Femur (tissue), 1 donor: Measurements from ENCODE around the gene ADA.

Experiments
- DNase-seq: peaks from one replicate; pipeline ENCODE4 v3.0.0-alpha.2; 2017

ADA gene

GRCh38 chr20:44621939-44622338, 29.6 kb downstream of the ADA start:
- DNase-seq, result no peak

GRCh38 chr20:44621325-44621724, 30.2 kb downstream of the ADA start:
- no peak for DNase-seq

GRCh38 chr20:44620030-44620429, 31.5 kb downstream of the ADA start:
- DNase-seq, result no peak

- DNase-seq, result no peak
Observed at GRCh38 chr20:44619294-44619693, 32.2 kb downstream of the ADA start.

- DNase-seq, result no peak
Observed at GRCh38 chr20:44618318-44618731, 33.2 kb downstream of the ADA start.

- DNase-seq, result no peak
Observed at GRCh38 chr20:44616604-44616964, 34.9 kb downstream of the ADA start.

- DNase-seq, result no peak
Observed at GRCh38 chr20:44615876-44616603, 35.5 kb downstream of the ADA start.

GRCh38 chr20:44615169-44615791, 36.2 kb downstream of the ADA start:
- DNase-seq, result no peak

- no peak for DNase-seq
Observed at GRCh38 chr20:44614525-44614924, 37.0 kb downstream of the ADA start.

- DNase-seq, result no peak
Observed at GRCh38 chr20:44613575-44613974, 37.9 kb downstream of the ADA start.

- DNase-seq, result no peak
Observed at GRCh38 chr20:44610313-44610962, 41.1 kb downstream of the ADA start.

GRCh38 chr20:44609516-44610312, 41.8 kb downstream of the ADA start:
- peak; percentile 91 for DNase-seq

GRCh38 chr20:44609006-44609515, 42.4 kb downstream of the ADA start:
- no peak for DNase-seq

GRCh38 chr20:44606725-44607441, 44.6 kb downstream of the ADA start:
- DNase-seq, result no peak

GRCh38 chr20:44603327-44603726, 48.2 kb downstream of the ADA start:
- no peak for DNase-seq

GRCh38 chr20:44601801-44602204, 49.7 kb downstream of the ADA start:
- DNase-seq, result peak; percentile 91

- DNase-seq, result peak; percentile 64
Observed at GRCh38 chr20:44601236-44601671, 50.2 kb downstream of the ADA start.

GRCh38 chr20:44600758-44601201, 50.7 kb downstream of the ADA start:
- DNase-seq, result no peak

GRCh38 chr20:44600301-44600700, 51.2 kb downstream of the ADA start:
- no peak for DNase-seq

GRCh38 chr20:44599715-44600114, 51.8 kb downstream of the ADA start:
- DNase-seq, result no peak

- peak; percentile 49 for DNase-seq
Observed at GRCh38 chr20:44598423-44599305, 52.8 kb downstream of the ADA start.
